T-helper 2 cell treated with Interferon-gamma antibody and Interleukin-4, amounts not matched to agents 5 μg/mL and 100 μg/mL, for 36 hours (primary cell): ENCODE results near the gene PTGR2.
"Not testable (repeated sequence)": the region's sequence is repeated elsewhere in the genome, so short reads cannot be mapped to it uniquely, and the experiment has no call there.

Source experiments
- DNase-seq: peaks from one replicate; pipeline ENCODE4 v3.0.0; 2021; ENCODE audit warnings: low spot score
- H3K27ac Mint-ChIP-seq: one replicate; pipeline ENCODE4 v1.8.0; 2021; ENCODE audit warnings: mild to moderate bottlenecking, mixed read lengths
- H3K27me3 Mint-ChIP-seq: one replicate; pipeline ENCODE4 v1.8.0; 2021; ENCODE audit warnings: low read depth, mixed read lengths
- H3K36me3 Mint-ChIP-seq: one replicate; pipeline ENCODE4 v1.8.0; 2021; ENCODE audit warnings: low read depth, mixed read lengths
- H3K4me1 Mint-ChIP-seq: one replicate; pipeline ENCODE4 v1.8.0; 2021; ENCODE audit warnings: low read depth, mixed read lengths
- H3K4me3 Mint-ChIP-seq: one replicate; pipeline ENCODE4 v1.8.0; 2022; ENCODE audit warnings: mild to moderate bottlenecking, moderate library complexity, mixed read lengths
- H3K9me3 Mint-ChIP-seq: one replicate; pipeline ENCODE4 v1.8.0; 2021; ENCODE audit warnings: mixed read lengths

Gene PTGR2

DNA sequence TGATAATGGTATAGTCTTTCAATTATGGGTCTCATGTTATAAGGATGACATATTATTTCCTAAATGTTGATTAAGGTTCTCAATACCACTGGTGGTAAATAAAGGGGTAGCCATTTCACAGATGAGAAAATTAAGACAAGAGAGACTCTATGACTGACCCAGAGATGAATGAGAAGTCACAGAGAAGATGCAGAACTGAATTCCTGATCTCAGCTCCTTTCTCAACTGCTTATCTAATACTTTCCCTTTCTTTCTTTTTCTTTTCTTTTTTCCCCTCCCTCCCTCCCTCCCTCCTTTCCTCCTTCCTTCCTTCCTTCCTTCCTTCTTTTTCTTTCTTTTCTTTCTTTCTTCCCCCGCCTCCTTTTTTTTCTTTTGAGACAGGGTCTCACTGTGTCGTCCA lies 8.3 kb upstream of the PTGR2 start:
- Mint-ChIP-seq H3K27ac (no peak overlapping the region), H3K4me3 (no peak overlapping the region), H3K27me3 (peaks cover 8% of the 10 kb centered on the region), H3K36me3 (no peaks in the 10 kb centered on the region), H3K4me1 (no peaks in the 10 kb centered on the region), H3K9me3 (no peaks in the 10 kb centered on the region)
- DNase-seq: no peak

DNA sequence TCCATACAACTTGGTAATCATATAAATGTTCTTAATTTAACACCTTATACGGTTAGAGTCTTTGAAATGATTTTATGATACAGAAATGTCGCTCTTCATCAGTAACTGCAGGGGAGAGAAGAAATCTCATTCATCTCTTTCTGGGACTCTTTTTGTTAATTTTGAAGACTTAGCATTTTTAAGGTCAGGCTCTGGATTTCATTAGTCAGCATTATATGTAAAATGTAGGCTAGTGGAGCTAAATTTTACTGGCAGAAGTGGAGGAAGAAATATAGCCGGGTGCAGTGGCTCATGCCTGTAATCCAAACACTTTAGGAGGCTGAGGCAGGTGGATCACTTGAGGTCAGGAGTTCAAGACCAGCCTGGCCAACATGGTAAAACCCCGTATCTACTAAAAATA lies 4.7 kb upstream of the PTGR2 start:
- Mint-ChIP-seq H3K4me3 (no peak overlapping the region), H3K27me3 (peaks cover 8% of the 10 kb centered on the region), H3K27ac (no peak overlapping the region), H3K4me1 (peaks cover 9% of the 10 kb centered on the region), H3K36me3 (no peaks in the 10 kb centered on the region), H3K9me3 (no peaks in the 10 kb centered on the region)
- no peak for DNase-seq

DNA sequence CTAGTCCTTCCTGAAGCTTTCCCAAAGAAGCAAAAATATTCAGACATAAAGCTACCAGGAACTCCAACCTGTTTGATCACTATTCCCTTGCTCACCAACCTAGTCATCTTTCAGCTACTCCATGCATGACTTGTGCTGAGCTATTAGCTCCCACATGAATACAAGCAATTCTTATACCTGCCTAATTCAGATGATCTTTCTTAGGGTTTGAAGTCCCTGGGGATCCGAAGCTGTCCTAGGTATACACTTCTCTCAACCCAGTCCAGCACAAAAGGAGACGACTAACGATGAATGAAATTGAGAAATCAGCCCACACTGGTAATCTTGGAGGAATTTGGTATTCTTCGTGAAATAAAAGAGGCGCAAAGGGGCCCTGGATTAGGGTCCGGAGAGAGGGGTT lies 631 bp upstream of the PTGR2 start:
- Mint-ChIP-seq H3K27me3 (peaks cover 3% of the 10 kb centered on the region), H3K4me3 (peak overlapping the region; percentile 96), H3K27ac (peak overlapping the region; percentile 31), H3K36me3 (no peaks in the 10 kb centered on the region), H3K9me3 (no peaks in the 10 kb centered on the region), H3K4me1 (peaks cover 15% of the 10 kb centered on the region)
- DNase-seq: no peak

DNA sequence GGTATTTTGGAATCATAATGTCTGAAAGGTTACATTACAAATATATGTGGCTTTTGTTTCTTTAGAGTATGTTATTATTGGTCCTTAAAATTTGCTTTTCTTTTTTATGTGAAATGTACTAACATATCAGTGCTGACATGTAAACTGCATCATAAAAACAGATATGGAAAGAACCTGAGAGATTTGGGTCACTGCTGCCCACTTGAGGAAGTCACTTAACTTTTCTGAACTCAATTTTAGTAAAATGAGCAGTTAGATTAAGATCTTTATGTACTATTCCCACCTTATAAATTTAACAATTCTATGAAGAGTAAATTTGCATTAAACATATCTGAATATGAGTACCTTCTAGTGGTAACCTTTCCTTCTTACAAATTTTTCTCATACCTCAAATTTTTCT lies 7.5 kb downstream of the PTGR2 start:
- no peaks in the 10 kb centered on the region for H3K9me3 Mint-ChIP-seq
- H3K4me1 Mint-ChIP-seq: no peaks in the 10 kb centered on the region
- H3K4me3 Mint-ChIP-seq: no peak overlapping the region
- no peaks in the 10 kb centered on the region for H3K36me3 Mint-ChIP-seq
- no peak overlapping the region for H3K27ac Mint-ChIP-seq
- no peaks in the 10 kb centered on the region for H3K27me3 Mint-ChIP-seq
- DNase-seq: no peak

DNA sequence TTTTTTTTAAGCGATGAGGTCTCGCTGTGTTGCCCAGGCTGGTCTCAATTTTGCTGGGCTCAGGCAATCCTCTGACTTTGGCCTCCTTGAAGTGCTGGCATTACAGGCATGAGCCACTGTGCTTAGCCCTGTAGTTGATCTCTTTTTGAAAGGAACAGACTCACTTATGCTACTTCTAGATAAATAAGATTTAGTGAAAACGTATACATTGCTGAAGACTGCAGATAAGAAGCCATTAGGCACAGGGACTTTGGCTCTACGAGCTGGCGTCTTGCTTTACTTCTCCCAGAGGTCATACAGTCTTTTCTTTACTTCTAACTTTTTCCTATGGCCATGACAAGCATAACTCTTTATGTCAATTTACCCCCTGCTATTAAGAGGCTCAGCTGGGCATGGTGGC lies 9.4 kb downstream of the PTGR2 start:
- H3K27ac Mint-ChIP-seq: no peak overlapping the region
- no peaks in the 10 kb centered on the region for H3K4me1 Mint-ChIP-seq
- H3K4me3 Mint-ChIP-seq: no peak overlapping the region
- no peak for DNase-seq
- H3K27me3 Mint-ChIP-seq: no peaks in the 10 kb centered on the region
- no peaks in the 10 kb centered on the region for H3K9me3 Mint-ChIP-seq
- H3K36me3 Mint-ChIP-seq: no peaks in the 10 kb centered on the region

DNA sequence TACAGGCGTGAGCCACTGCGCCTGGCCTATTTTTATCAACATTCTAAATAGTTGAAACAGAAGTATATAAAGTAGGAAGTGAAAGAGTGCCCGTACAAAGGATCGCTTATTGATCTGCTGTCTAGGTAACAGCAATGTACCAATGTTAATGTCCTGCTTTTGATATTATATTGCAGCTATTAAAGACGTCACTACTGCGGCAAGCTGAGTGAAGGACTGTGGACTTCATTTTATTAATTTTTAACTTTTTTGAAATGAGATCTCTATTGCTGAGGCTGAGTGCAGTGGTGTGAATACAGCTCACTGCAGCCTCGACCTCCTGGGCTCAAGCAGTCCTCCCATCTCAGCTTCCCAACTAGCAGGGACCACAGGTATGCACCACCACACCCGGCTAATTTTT lies 10.8 kb downstream of the PTGR2 start:
- DNase-seq: no peak
- H3K27me3 Mint-ChIP-seq: no peaks in the 10 kb centered on the region
- peaks cover 2% of the 10 kb centered on the region for H3K4me1 Mint-ChIP-seq
- H3K36me3 Mint-ChIP-seq: no peaks in the 10 kb centered on the region
- no peak overlapping the region for H3K27ac Mint-ChIP-seq
- no peaks in the 10 kb centered on the region for H3K9me3 Mint-ChIP-seq
- H3K4me3 Mint-ChIP-seq: no peak overlapping the region

DNA sequence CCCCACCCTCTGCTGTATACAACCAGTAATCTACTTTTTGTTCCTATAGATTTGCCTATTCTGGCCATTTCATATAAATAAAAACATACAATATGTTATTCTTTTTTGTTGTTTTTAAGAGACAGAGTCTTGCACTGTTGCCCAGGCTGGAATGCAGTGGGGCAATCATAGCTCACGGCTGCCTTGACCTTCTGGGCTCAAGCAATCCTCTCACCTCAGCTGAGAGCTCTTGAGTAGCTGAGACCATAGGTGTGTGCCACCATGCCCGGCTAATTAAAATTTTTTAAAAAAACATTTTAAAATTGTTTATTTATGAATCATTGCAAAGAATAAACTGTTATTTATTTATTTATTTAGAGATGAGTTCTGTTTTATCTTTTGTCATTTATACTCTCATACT lies 11.6 kb downstream of the PTGR2 start:
- no peak overlapping the region for H3K4me3 Mint-ChIP-seq
- no peaks in the 10 kb centered on the region for H3K9me3 Mint-ChIP-seq
- no peaks in the 10 kb centered on the region for H3K36me3 Mint-ChIP-seq
- DNase-seq: no peak
- H3K27ac Mint-ChIP-seq: no peak overlapping the region
- H3K4me1 Mint-ChIP-seq: peaks cover 2% of the 10 kb centered on the region
- no peaks in the 10 kb centered on the region for H3K27me3 Mint-ChIP-seq

DNA sequence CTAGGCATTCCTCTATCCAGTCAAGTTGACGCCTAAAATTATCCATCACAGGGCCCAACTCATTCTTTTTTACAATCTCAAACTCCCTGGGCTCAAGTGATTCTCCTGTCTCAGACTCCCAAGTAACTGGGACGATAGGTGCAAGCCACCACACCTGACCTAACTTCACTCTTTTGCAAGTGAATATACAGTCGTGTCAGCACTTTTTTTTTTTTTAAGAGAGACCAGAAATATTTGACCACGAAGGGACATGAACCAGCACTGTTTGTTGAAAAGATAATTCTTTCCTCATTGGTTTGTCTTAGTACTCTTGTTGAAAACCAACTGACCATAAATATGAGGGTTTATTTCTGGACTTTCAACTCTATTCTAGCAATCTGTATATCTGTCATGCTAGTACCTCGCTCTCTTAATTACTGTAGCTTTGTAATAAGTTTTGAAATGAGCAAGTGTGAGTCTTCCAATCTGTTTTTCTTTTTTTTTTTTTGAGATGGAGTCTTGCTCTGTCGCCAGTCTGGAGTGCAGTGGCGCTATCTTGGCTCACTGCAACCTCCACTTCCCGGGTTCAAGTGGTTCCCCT lies 14.0 kb downstream of the PTGR2 start:
- H3K27me3 Mint-ChIP-seq: no peaks in the 10 kb centered on the region
- DNase-seq: no peak
- H3K9me3 Mint-ChIP-seq: no peaks in the 10 kb centered on the region
- H3K36me3 Mint-ChIP-seq: no peaks in the 10 kb centered on the region
- H3K27ac Mint-ChIP-seq: no peak overlapping the region
- H3K4me3 Mint-ChIP-seq: no peak overlapping the region
- H3K4me1 Mint-ChIP-seq: peaks cover 2% of the 10 kb centered on the region

DNA sequence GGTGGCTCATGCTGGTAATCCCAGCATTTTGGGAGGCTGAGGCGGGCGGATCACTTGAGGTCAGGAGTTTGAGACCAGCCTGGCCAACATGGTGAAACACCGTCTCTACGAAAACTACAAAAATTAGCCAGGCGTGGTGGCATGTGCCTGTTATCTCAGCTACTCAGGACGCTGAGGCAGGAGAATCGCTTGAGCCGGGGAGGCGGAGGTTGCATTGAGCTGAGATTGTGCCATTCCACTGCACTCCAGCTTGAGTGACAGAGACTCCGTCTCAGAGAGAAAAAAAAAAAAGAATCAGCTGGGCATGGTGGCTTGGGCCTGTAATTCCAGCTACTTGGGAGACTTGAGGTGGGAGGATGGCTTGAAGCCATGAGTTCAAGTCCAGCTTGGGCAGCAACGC lies 18.1 kb downstream of the PTGR2 start:
- not testable (repeated sequence) for H3K27ac Mint-ChIP-seq

DNA sequence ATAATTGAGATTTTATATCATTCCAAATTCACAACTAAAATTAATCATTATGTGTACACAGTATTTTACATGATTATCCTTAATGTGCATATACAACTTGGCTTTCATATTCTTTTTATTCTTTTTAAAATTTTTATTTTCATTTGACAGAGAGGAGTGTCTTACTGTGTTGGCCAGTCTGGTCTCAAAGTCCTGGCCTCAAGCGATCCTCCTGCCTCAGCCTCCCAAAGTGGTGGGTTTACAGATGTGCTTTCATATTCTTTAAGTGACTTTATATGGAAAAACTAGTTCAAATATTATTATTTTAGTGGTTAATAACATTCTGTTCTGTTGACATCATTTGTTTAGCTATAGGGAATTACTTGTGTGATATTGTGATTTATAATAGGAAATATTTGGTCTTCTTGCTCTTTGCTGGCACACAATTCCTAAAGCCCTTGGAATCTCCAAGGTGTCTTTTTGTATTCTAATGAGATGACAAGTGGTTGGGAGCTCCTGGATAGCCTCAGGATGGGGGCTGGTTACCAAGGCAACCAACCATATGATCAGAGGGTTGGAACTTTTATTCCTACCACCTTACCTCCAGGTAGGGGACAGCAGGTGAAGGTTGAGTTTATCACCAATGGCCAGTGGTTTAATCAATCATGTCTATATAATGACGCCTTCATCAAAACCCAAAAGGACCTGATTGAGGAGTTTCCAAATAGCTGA lies 19.0 kb downstream of the PTGR2 start:
- H3K36me3 Mint-ChIP-seq: no peaks in the 10 kb centered on the region
- H3K27me3 Mint-ChIP-seq: no peaks in the 10 kb centered on the region
- DNase-seq: no peak
- peaks cover 2% of the 10 kb centered on the region for H3K4me1 Mint-ChIP-seq
- no peak overlapping the region for H3K4me3 Mint-ChIP-seq
- H3K9me3 Mint-ChIP-seq: no peaks in the 10 kb centered on the region
- H3K27ac Mint-ChIP-seq: no peak overlapping the region

More for the DNA sequence above, 18.1 kb downstream of the PTGR2 start:
- not testable (repeated sequence) for H3K27me3 Mint-ChIP-seq, H3K36me3 Mint-ChIP-seq, H3K4me1 Mint-ChIP-seq, H3K9me3 Mint-ChIP-seq, DNase-seq, H3K4me3 Mint-ChIP-seq

DNA sequence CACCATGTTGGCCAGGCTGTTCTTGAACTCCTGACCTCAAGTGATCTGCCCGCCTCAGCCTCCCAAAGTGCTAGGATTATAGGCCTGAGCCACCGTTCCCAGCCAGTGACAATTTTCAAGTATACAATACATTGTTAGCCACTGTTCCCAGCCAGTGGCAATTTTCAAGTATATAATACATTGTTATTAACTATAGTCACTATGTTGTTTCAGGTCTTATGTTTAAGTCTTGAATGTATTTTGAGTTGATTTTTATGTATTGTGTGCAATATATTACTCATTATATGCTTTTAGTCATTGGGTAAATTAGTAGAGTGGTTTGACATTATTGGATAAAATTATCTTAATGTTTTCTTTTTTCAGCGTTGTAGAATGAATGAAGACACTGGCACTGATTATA lies 22.0 kb downstream of the PTGR2 start:
- DNase-seq: no peak
- Mint-ChIP-seq H3K27ac (no peak overlapping the region), H3K36me3 (no peaks in the 10 kb centered on the region), H3K27me3 (no peaks in the 10 kb centered on the region), H3K4me3 (no peak overlapping the region), H3K9me3 (no peaks in the 10 kb centered on the region), H3K4me1 (no peaks in the 10 kb centered on the region)

DNA sequence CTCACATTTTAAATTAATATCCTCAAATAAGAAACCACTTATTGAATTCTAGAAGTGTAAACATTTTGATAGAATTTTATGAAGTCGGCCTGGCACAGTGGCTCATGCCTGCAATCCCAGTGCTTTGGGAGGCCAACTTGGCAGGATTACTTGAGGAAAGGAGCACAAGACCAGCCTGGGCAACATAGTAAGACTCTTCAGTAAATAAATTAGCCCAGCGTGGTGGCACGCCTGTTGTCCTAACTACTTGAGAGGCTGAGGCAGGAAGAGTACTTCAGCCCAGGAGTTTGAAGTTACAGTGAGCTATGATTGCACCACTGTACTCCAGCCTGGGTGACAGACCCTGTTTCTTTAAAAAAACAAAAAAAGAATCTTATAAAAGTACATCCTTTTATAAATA lies 26.2 kb downstream of the PTGR2 start:
- H3K36me3 Mint-ChIP-seq: no peaks in the 10 kb centered on the region
- peaks cover 2% of the 10 kb centered on the region for H3K4me1 Mint-ChIP-seq
- no peak overlapping the region for H3K4me3 Mint-ChIP-seq
- H3K27me3 Mint-ChIP-seq: no peaks in the 10 kb centered on the region
- no peak for DNase-seq
- no peaks in the 10 kb centered on the region for H3K9me3 Mint-ChIP-seq
- H3K27ac Mint-ChIP-seq: no peak overlapping the region

DNA sequence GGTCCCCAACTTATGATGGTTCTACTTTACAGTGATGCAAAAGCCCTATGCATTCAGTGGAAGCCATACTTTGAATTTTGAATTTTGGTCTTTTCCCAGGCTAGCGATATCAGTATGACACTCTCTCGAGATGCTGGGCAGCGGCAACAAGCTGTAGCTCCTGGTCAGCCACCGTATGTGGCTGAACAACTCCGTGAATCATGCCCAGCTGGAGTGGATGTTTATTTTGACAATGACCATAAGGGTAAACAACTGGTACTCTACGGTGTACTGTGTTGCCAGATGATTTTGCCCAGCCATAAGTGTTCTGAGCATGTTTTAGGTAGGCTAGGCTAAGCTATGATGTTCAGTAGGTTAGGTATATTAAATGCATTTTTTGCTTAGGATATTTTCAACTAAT lies 26.8 kb downstream of the PTGR2 start:
- Mint-ChIP-seq H3K4me3 (no peak overlapping the region), H3K36me3 (no peaks in the 10 kb centered on the region), H3K4me1 (peaks cover 2% of the 10 kb centered on the region), H3K27ac (no peak overlapping the region), H3K27me3 (no peaks in the 10 kb centered on the region), H3K9me3 (no peaks in the 10 kb centered on the region)
- no peak for DNase-seq

DNA sequence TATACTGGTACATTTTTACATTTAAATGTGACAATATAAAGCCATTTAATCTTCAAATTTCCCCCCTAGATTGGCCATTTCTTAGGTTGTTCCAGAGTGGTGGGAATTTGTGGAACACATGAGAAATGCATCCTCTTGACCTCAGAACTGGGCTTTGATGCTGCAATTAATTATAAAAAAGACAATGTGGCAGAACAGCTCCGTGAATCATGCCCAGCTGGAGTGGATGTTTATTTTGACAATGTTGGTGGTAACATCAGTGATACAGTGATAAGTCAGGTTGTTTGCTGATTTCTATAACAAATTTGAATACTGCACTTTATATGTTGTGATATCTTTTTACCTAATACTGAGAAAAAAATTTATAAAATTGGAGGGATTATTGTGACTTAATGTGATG lies 27.4 kb downstream of the PTGR2 start:
- Mint-ChIP-seq H3K27me3 (no peaks in the 10 kb centered on the region), H3K4me1 (peaks cover 2% of the 10 kb centered on the region), H3K36me3 (no peaks in the 10 kb centered on the region), H3K4me3 (no peak overlapping the region), H3K9me3 (no peaks in the 10 kb centered on the region), H3K27ac (no peak overlapping the region)
- DNase-seq: no peak
